ENCODE data around the gene XYLT1. TPM values are rescaled to one million over a fixed set of nuclear protein-coding genes. Genes with fewer than 3 reads are reported as not detected.

XYLT1 gene
- total RNA-seq, 1 experiment from 2014 or later: 25.0 TPM

- TF ChIP-seq E2F1 (CRISPR knock-in tag; IDR thresholded peaks at IDR 0.05): no peak
- TF ChIP-seq GRHL2 (CRISPR knock-in tag; IDR thresholded peaks at IDR 0.05; ENCODE audit: insufficient replicate concordance, severe bottlenecking): no peak
- TF ChIP-seq STAT6 (CRISPR knock-in tag; conservative IDR thresholded peaks at IDR 0.05; ENCODE audit: low read depth): no peak
Observed at GRCh38 chr16:17305694-17306093, 165.1 kb downstream of the XYLT1 start (continued).

- Mint-ChIP-seq H3K27ac (no peak overlapping the region), H3K27me3 (ENCODE audit: low read depth) (no peaks in the 10 kb centered on the region), H3K36me3 (no peaks in the 10 kb centered on the region), H3K4me3 (no peak overlapping the region), H3K4me1 (peaks cover 78% of the 10 kb centered on the region), H3K9me3 (no peaks in the 10 kb centered on the region)
- DNase-seq (ENCODE audit: low spot score) (no peak), ATAC-seq (no peak)
- TF ChIP-seq SMAD3 (CRISPR knock-in tag; IDR thresholded peaks at IDR 0.05; ENCODE audit: borderline replicate concordance): no peak
- no peak for TF ChIP-seq FOXK1 (CRISPR knock-in tag; IDR thresholded peaks at IDR 0.05)
- TF ChIP-seq ZNF317 (CRISPR knock-in tag; IDR thresholded peaks at IDR 0.05; ENCODE audit: borderline replicate concordance, low read depth): no peak
- no peak for TF ChIP-seq GRHL2 (CRISPR knock-in tag; IDR thresholded peaks at IDR 0.05; ENCODE audit: insufficient replicate concordance, severe bottlenecking)
- no peak for TF ChIP-seq ERG (CRISPR knock-in tag; IDR thresholded peaks at IDR 0.05)
- TF ChIP-seq STAT6 (CRISPR knock-in tag; conservative IDR thresholded peaks at IDR 0.05; ENCODE audit: low read depth): no peak
- no peak for TF ChIP-seq ZNF425 (CRISPR knock-in tag; conservative IDR thresholded peaks at IDR 0.05)
- no peak for TF ChIP-seq NR1H2 (CRISPR knock-in tag; IDR thresholded peaks at IDR 0.05)
- TF ChIP-seq GTF2I (CRISPR knock-in tag; conservative IDR thresholded peaks at IDR 0.05): no peak
- no peak for TF ChIP-seq RORB (CRISPR knock-in tag; IDR thresholded peaks at IDR 0.05)
- TF ChIP-seq ATF2 (CRISPR knock-in tag; IDR thresholded peaks at IDR 0.05; ENCODE audit: borderline replicate concordance, low read depth): no peak
- no peak for TF ChIP-seq ZBTB21 (CRISPR knock-in tag; IDR thresholded peaks at IDR 0.05; ENCODE audit: borderline replicate concordance)
- TF ChIP-seq ZSCAN18 (CRISPR knock-in tag; IDR thresholded peaks at IDR 0.05): no peak
- CTCF ChIA-PET: interaction anchor here (1.0 to 1.4 kb wide), 3 partner anchors 27 to 172 kb away, joined by 3 to 4 read pairs (median 3); no protein-coding TSS in a partner anchor
- POLR2A ChIA-PET: no interaction called here
Observed at GRCh38 chr16:17304491-17305119, 166.2 kb downstream of the XYLT1 start.
